ENCODE results near the gene CHRNA3.

The CHRNA3 gene

GRCh38 chr15:78620527-78621421 is at the start of gene CHRNA3:
Gene CHRNA3, minus strand, starts transcription at chr15:78620996. Its CDS starts 202 bp downstream, at chr15:78620794.
- DNase-seq = peak; percentile 34

- DNase-seq = no peak
These were observed 48.2 kb upstream of the CHRNA3 start for GRCh38 chr15:78668987-78669386.

- DNase-seq = no peak
These were observed 46.9 kb upstream of the CHRNA3 start for GRCh38 chr15:78667578-78668236.

GRCh38 chr15:78666010-78666409 is 45.2 kb upstream of the CHRNA3 start:
- no peak for DNase-seq

GRCh38 chr15:78663703-78664102 is 42.9 kb upstream of the CHRNA3 start:
- no peak for DNase-seq

GRCh38 chr15:78662028-78662427 is 41.2 kb upstream of the CHRNA3 start:
- no peak for DNase-seq

GRCh38 chr15:78661001-78661400 is 40.2 kb upstream of the CHRNA3 start:
- DNase-seq = no peak

- no peak for DNase-seq
These were observed 39.8 kb upstream of the CHRNA3 start for GRCh38 chr15:78660584-78660983.

GRCh38 chr15:78658823-78659222 is 38.0 kb upstream of the CHRNA3 start:
- DNase-seq = no peak

GRCh38 chr15:78654272-78654671 is 33.5 kb upstream of the CHRNA3 start:
- no peak for DNase-seq

GRCh38 chr15:78651930-78652615 is 31.3 kb upstream of the CHRNA3 start:
- DNase-seq = no peak

GRCh38 chr15:78651007-78651406 is 30.2 kb upstream of the CHRNA3 start:
- no peak for DNase-seq

GRCh38 chr15:78650022-78650421 is 29.2 kb upstream of the CHRNA3 start:
- DNase-seq = no peak

- no peak for DNase-seq
These were observed 24.2 kb upstream of the CHRNA3 start for GRCh38 chr15:78645009-78645408.

- DNase-seq = no peak
These were observed 21.5 kb upstream of the CHRNA3 start for GRCh38 chr15:78642331-78642730.

GRCh38 chr15:78641749-78642275 is 21.0 kb upstream of the CHRNA3 start:
- DNase-seq = no peak

GRCh38 chr15:78641102-78641748 is 20.4 kb upstream of the CHRNA3 start, which contains the start of gene CHRNB4:
Gene CHRNB4, minus strand, starts transcription at chr15:78641210. Its CDS starts 77 bp downstream, at chr15:78641133.
- peak; percentile 72 for DNase-seq

GRCh38 chr15:78640527-78641101 is 19.8 kb upstream of the CHRNA3 start:
- DNase-seq = peak; percentile 45

- DNase-seq = peak; percentile 58
These were observed 18.0 kb upstream of the CHRNA3 start for GRCh38 chr15:78638658-78639314.

GRCh38 chr15:78637776-78638435 is 17.1 kb upstream of the CHRNA3 start:
- DNase-seq = peak; percentile 40

GRCh38 chr15:78636378-78636859 is 15.6 kb upstream of the CHRNA3 start:
- DNase-seq = no peak

Measured in NCI-H146 (cell line).